T-helper 1 cell treated with Interleukin-12 subunit alpha and Interleukin-12 subunit beta and Interleukin-4 antibody, amounts not matched to agents 30 ng/mL and 1 ng/mL, for 36 hours (primary cell): Measurements from ENCODE around the gene NKX2-2. TPM values are rescaled to one million over a fixed set of nuclear protein-coding genes. Genes with fewer than 3 reads are reported as not detected.

ENCODE experiments used
- intact Hi-C: fragments of 100-400 bp; cut with micrococcal nuclease; formaldehyde crosslinking; loops from one replicate; pipeline ENCODE4 v1.15.1; 2024
- total RNA-seq: library from RNA; stranded (reverse); gene quantifications from 2 replicates; pipeline ENCODE4 v1.2.3, GENCODE V29; 2022

Gene NKX2-2
- total RNA-seq: not detected in 2 replicates

DNA sequence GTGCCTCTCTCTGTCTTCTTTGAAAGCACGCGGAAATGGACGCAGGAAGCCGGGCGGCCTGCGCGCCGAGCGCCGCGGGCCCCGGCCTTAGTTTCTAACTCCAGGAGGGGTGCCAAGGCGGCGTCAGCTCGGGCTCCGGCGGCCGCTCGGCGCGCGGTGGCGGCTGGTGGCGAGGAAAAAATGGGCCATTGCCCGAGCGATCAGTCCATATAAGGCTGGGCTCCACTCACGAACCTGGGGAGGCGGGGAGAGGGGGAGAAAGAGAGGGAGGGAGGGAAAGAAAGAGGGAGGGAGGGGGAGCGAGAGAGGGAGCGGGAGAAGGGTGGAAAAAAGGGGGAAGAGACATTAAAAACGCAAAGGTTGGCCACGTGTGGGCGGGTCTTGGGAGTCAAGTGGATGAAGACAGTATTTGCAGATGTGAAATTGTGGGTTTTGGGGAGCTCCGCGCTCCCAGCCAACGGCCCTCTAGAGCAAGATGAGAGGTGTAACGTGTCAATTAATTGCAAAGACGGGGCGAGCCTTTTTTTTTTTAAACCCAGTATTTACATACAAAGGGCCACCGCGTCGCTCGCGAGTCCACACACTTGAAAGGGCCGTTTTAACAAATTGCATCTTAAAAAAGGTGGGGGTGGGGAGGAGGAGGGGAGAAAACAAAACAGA lies at the start of gene NKX2-2:
TSS of gene NKX2-2 (minus strand) at position 184 of the 660 bp plus-strand sequence. CDS start 395 bp downstream, outside the sequence.
- intact Hi-C loops: loop anchor here (2.0 kb wide), 2 partner anchors 187 to 193 kb away; no protein-coding TSS in a partner anchor

- intact Hi-C loops: no loop called here
Observed at GRCh38 chr20:21562656-21563055, 48.8 kb upstream of the NKX2-2 start.

- intact Hi-C loops: loop anchor here (1.0 kb wide), 1 partner anchor 11 kb away; no protein-coding TSS in a partner anchor
Observed at GRCh38 chr20:21559305-21559704, 45.4 kb upstream of the NKX2-2 start.

DNA sequence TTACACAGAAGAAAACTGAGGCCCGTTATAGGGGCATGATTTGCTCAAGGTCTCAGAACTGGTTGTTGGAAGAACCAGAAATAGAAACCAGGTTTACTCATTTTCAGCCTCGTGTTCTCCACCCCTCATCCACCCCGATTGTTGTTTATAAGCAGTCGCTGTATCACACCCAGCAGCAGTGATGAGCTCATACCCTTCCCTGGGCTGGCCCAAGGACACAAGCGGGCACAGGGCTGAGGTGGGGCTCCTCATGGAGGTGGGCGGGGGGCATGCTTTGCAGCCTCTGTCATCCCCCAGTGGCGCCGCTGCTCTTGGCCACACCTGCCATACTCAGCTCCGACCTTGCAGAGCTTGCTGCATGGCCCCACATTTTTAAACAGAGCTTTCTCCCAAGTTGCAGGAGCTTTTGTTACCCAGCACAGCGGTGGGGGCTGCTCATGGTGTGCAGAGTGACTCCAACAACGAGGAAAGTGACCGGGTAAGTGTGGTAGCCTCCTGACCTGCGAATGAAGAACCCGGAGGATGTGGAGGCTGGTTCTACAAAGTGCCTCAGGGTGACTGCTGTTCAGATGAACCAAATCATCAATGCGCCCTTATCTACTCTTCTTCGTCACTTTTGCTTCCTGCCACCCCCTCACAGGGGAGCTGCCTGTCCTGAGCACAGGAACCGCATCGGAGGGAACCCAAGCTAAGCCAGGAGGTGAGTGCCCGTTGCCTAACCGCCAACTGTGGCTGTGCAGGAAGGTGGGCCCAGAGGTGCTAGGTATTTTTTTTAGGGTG lies 43.6 kb upstream of the NKX2-2 start:
- intact Hi-C loops: loop anchor here (2.0 kb wide), 1 partner anchor 13 kb away; no protein-coding TSS in a partner anchor

- intact Hi-C loops: loop anchor here (2.0 kb wide), 1 partner anchor 14 kb away; no protein-coding TSS in a partner anchor
Observed at GRCh38 chr20:21556398-21556797, 42.5 kb upstream of the NKX2-2 start.

DNA sequence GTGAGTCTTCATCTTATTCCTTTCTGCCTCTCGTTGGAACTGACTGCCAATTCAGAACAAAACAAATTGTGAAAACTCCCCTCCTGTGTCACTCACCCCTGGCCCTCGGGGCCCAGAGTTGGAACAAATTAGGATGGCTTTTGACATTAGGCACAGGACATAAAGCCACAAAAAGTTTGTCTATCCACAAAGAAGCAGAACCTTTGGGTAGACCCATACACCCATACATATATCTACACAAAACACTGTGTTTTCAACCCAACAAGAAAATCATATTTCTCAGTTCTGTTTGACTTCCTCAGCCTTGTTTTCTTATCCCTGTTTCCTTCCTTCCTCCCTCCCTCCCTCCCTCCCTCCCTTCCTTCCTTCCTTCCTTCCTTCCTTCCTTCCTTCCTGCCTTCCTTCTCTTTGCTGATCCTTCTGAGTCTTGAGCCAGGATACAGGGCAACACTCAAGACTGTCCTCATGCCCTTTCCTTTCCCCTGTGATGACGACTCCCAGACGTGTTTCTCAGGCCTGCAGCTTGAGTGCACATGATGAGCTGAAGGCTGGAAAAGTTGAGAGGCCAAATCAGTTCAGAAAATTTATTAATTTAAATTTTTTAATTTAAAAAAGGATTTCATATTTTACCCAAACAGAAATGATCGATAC lies 41.7 kb upstream of the NKX2-2 start:
- intact Hi-C loops: loop anchor here (2.0 kb wide), 1 partner anchor 15 kb away; no protein-coding TSS in a partner anchor

- intact Hi-C loops: no loop called here
Observed at GRCh38 chr20:21554985-21555384, 41.1 kb upstream of the NKX2-2 start.

- intact Hi-C loops: no loop called here
Observed at GRCh38 chr20:21554376-21554890, 40.6 kb upstream of the NKX2-2 start.

GRCh38 chr20:21550587-21550986 lies 36.7 kb upstream of the NKX2-2 start:
- intact Hi-C loops: no loop called here

DNA sequence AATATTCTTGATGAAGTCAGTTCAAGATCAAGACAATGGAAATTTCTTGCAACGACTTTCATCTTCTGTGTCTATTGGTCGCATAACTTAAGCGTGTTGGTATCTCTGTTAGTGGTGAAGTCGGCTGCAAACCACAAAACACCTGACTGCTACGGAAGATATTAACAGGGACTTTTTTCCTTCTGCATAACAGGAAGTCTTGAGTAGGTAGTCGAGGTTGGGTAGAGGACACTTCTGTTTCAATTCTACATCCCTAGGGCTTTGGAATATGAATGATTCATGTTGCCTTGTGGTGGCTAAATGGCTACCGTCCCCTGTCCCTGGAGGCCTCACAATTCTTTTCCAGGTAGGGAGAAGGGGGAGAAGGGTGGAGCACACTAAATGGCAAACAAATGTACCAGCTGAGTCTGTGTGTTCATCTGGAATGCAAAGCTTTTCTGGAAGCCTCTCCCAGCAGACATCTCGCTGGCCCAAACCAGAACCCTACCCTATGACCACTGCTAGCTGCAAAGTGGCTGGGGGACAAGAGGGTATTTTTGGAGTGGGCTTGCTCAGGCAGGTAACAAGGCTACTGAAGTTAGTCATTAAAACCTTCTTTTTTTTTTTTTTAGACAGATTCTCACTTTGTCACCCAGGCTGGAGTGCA lies 34.6 kb upstream of the NKX2-2 start:
- intact Hi-C loops: loop anchor here (1.0 to 2.0 kb wide), 7 partner anchors 11 to 1496 kb away; partner anchors contain the start of genes CFAP61, CRNKL1, RALGAPA2 and XRN2

GRCh38 chr20:21546355-21546754 lies 32.5 kb upstream of the NKX2-2 start:
- intact Hi-C loops: no loop called here

DNA sequence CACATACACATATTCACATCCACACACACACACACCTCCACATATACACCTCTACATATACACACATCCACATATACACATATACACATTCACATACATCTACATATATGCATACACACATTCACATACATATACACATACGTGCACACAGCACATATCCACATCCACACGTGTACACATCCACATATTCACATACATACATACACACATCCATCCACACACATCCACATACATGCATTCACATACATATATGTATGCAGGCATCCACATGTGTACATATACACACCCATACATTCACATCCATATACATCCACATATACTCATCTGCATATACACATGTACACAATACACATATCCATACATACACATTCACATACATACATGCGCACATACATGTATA lies 25.6 kb upstream of the NKX2-2 start:
- intact Hi-C loops: no loop called here

GRCh38 chr20:21534886-21535285 lies 21.0 kb upstream of the NKX2-2 start:
- intact Hi-C loops: no loop called here

DNA sequence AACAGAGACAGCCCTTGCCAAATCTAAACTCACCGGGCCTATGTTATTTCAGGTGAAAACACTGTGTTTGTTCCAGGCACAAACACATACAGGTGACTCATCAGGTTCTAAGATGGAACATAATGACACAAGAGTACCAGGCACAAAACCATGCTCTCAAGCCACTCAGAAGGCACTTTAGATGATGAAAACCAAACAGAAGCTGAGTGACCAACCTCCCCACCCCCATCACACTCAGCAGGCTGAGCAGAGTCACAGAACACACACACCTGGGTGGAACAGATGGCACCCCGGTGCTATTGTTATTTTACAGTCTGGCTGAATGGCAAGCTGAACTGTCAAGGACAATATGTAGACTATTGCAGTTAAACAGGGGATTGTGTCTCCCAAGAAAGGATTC lies 20.6 kb upstream of the NKX2-2 start:
- intact Hi-C loops: no loop called here

- intact Hi-C loops: loop anchor here (1.0 to 2.0 kb wide), 3 partner anchors 19 to 85 kb away; no protein-coding TSS in a partner anchor
Observed at GRCh38 chr20:21529863-21530262, 16.0 kb upstream of the NKX2-2 start.

- intact Hi-C loops: loop anchor here (2.0 kb wide), 1 partner anchor 20 kb away; no protein-coding TSS in a partner anchor
Observed at GRCh38 chr20:21528870-21529269, 15.0 kb upstream of the NKX2-2 start.

- intact Hi-C loops: loop anchor here (2.0 kb wide), 1 partner anchor 21 kb away; no protein-coding TSS in a partner anchor
Observed at GRCh38 chr20:21527908-21528307, 14.0 kb upstream of the NKX2-2 start.

DNA sequence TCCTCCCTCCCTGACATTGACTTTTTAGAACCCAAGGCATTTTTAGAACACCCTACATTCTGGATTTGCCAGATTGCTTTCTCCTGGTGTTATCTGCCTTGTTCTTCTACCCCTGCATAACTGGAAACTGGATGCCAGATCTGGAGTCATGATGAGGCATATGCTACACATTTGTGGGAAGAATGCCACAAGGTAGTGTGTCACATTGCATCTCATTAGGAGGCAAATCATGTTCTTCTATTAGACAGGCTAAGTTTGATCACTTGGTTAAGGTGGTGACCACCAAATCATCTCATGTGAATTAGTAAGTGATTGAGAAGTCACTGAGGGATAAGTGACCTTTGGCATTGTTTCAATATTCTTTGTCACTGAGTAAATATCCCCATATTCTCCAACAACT lies 12.9 kb upstream of the NKX2-2 start:
- intact Hi-C loops: no loop called here

DNA sequence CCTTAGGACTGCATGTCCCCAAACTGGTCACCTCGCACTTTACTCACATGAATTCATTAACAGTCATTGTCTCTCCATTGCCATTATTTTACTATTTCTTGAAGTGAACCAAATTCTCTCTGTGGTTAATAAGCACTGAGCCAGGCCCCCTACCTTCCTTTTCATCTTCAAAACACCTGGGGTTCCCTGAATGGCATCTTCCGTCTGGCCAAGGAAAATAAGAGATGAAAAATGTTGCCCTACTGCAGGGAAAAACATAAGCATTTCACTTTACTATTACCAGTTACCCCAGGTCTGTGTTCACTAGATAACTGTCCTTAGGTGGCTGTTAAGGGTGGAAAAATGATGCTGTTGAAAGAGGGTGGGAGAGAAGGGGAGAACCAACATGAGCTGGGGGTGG lies 10.0 kb upstream of the NKX2-2 start:
- intact Hi-C loops: loop anchor here (1.0 kb wide), 1 partner anchor 12 kb away; no protein-coding TSS in a partner anchor

DNA sequence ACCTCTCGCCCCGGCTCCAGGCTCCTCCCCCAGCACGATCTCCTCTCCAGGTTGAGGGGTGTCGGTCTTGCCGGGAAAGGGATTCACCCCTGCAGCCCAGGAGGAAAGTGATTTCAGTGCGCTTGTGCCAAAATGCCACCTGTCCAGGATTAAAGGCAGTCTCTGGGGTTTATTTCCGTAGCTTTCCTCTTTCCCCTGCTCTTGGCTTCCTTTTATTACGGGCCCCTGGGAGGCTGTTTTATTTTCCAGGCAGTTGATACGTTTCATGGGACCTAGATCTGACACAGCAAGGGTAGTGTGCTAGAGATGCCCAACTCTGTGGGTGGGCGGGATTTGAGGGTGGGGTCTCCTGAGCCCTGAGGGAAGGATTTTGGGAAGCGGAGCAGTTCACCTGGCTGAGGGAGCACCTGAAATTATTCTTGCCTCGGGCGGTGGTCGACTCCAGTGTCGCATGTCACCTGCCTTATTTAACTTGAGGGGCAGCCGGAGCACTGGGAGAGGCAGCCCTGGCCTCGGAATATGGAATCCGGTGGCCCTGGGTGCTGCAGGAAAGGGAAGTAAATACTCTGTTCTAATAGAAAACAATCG lies 9.5 kb upstream of the NKX2-2 start:
- intact Hi-C loops: loop anchor here (1.0 kb wide), 1 partner anchor 11 kb away; no protein-coding TSS in a partner anchor
